Measurements from ENCODE around the gene OR6Y1. TPM values are rescaled to one million over a fixed set of nuclear protein-coding genes. Genes with fewer than 3 reads are reported as not detected.

OR6Y1 gene
- total RNA-seq (2022; extraction: Qiagen RNA extraction), result not detected in 5 replicates

GRCh38 chr1:158554352-158554751 lies at the start of gene OR6Y1:
Gene OR6Y1 (minus strand): TSS chr1:158554405. CDS start chr1:158548105, 6,300 bp downstream.

GRCh38 chr1:158579733-158580132 lies 25.5 kb upstream of the OR6Y1 start, which contains the start of gene OR10X1:
Gene OR10X1 (minus strand): TSS chr1:158579899. CDS start chr1:158579899, 0 bp downstream.

GRCh38 chr1:158570480-158570879 lies 16.3 kb upstream of the OR6Y1 start, which contains the start of gene OR6P1:
Gene OR6P1 (minus strand): TSS chr1:158570580. CDS start chr1:158563604, 6,976 bp downstream.

Other genes starting within 250 kb of the OR6Y1 start
- not detected in 5 replicates for gene CD1B, start 222.9 kb downstream of the OR6Y1 start, total RNA-seq (2022; extraction: Qiagen RNA extraction)
- not detected in 5 replicates for gene CD1E, start 200.5 kb downstream of the OR6Y1 start, total RNA-seq (2022; extraction: Qiagen RNA extraction)
- gene OR10T2, start 154.9 kb downstream of the OR6Y1 start, total RNA-seq (2022; extraction: Qiagen RNA extraction), result not detected in 5 replicates
- gene OR10K2, start 128.2 kb downstream of the OR6Y1 start, total RNA-seq (2022; extraction: Qiagen RNA extraction), result not detected in 5 replicates
- gene OR10K1, start 92.6 kb downstream of the OR6Y1 start, total RNA-seq (2022; extraction: Qiagen RNA extraction), result not detected in 5 replicates
- not detected in 5 replicates for gene OR10R2, start 82.2 kb downstream of the OR6Y1 start, total RNA-seq (2022; extraction: Qiagen RNA extraction)
- not detected in 5 replicates for gene OR6P1, start 16.2 kb upstream of the OR6Y1 start, total RNA-seq (2022; extraction: Qiagen RNA extraction)
- gene OR10X1, start 25.5 kb upstream of the OR6Y1 start, total RNA-seq (2022; extraction: Qiagen RNA extraction), result not detected in 5 replicates
- not detected in 5 replicates for gene OR10Z1, start 50.9 kb upstream of the OR6Y1 start, total RNA-seq (2022; extraction: Qiagen RNA extraction)
- not detected in 5 replicates for gene SPTA1, start 132.3 kb upstream of the OR6Y1 start, total RNA-seq (2022; extraction: Qiagen RNA extraction)
- gene OR6K2, start 146.2 kb upstream of the OR6Y1 start, total RNA-seq (2022; extraction: Qiagen RNA extraction), result not detected in 5 replicates
- not detected in 5 replicates for gene OR6K3, start 166.3 kb upstream of the OR6Y1 start, total RNA-seq (2022; extraction: Qiagen RNA extraction)
- not detected in 5 replicates for gene OR6K6, start 200.3 kb upstream of the OR6Y1 start, total RNA-seq (2022; extraction: Qiagen RNA extraction)
- not detected in 5 replicates for gene OR6N1, start 217.8 kb upstream of the OR6Y1 start, total RNA-seq (2022; extraction: Qiagen RNA extraction)
- not detected in 5 replicates for gene OR6N2, start 226.8 kb upstream of the OR6Y1 start, total RNA-seq (2022; extraction: Qiagen RNA extraction)

Data from A549 treated with Mapracorat at 1 μM for 4 hours (cell line).